ENCODE results near the gene IZUMO1R. TPM values are rescaled to one million over a fixed set of nuclear protein-coding genes. Genes with fewer than 3 reads are reported as not detected.
"Not testable (repeated sequence)": the region's sequence is repeated elsewhere in the genome, so short reads cannot be mapped to it uniquely, and the experiment has no call there.

IZUMO1R gene
- total RNA-seq (ENCODE audit: insufficient read depth, low replicate concordance), result not detected

DNA sequence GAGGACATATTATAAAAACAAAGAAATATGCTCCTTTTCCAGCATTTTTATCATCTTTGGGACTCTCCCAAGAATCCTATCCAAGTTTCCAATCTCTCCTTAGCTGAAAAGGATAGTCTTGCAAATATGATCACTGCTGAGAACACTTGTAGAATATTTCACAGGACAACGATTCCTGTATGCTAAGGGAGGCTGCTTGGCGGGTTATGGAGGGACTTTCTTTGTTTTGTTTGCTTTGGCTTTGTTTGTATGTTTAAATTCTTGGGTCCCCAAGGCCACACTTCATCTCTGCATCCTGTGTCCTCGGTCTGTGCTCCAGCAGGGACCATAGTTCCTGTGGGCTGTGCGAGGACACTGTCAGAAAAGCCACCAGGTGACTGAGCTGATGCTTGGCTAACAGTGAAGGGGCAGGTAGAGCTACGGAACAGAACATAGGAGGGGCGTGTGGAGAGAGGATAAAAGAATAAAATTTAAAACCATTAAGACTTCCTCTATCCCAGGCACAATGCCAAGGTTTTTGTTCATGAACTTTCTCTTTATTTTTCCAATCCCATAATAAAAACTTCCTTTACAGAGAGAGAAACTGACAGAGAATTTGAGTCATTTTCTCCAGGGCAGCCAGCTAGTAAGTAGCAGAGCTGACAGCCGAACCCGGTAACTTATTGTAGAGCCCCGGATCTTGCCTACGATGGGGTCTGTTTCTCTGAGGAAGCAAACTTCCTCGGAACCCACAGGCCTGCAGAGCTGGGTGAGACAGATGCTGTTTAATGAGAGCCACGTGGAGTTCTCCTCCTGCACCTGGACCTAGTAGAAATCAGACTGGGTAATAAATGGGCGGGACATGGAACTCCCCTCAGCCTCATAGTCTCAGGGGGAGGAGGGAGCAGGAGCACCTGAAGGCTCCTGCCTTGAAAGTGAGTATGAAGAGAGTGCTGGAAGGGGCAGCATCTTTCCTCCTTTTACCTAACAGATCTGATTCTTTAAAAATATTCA lies at the start of gene IZUMO1R:
TSS of gene IZUMO1R (plus strand) at position 615 of the 993 bp plus-strand sequence. CDS start 1,057 bp downstream, outside the sequence.
- DNase-seq (ENCODE audit: low spot score), result peak; percentile 35

DNA sequence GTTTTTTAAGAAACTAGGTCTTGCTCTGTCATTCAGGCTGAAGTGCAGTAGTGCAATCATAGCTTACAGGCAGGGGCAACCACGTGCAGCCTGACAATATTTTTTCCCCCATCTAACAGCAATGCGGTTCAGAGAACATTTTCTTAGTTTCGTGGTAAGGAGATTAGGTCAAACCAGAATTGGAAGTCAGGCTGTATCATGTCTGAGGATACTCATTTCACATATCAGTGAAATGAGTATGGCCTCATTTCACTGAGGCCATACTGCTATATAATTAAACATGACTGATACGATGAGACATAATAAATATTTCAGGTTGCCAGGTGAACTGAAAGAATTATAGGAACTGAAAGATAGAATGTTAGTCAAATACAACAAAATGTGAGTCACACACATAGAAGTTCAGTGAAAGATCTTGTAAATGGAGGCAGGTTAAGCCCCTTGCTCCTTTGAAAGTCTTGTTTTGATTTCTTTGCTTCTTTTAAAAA lies 32.5 kb upstream of the IZUMO1R start:
- DNase-seq (ENCODE audit: low spot score), result no peak

DNA sequence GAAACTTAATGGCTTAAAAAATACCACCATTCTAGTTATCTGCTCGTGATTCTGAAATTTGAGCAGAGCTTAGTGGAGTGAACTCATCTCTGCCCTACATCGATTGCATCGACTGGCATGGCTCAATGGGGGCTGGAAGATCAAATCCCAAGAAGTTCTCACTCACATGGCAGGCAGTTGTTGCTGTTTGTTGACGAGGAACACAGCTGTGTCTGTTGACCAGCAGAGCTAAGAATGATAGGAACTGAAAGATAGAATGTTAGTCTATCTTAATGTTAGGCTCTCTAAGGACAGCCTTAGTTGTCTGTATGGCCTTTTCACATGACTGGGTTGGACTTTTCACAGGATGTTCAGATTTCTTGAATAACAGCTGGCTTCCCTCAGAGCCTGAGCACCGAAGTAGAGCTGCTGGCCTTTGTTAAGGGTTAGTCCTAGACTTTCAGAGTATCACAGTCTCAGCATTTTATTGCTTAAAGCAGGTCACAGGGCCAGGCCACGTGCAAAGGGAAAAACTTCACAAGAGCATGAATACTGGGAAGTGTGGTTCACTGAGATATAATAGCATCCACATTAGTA lies 31.6 kb upstream of the IZUMO1R start:
- peak; percentile 25 for DNase-seq (ENCODE audit: low spot score)

GRCh38 chr11:94275961-94276360 lies 28.4 kb upstream of the IZUMO1R start:
- no peak for DNase-seq (ENCODE audit: low spot score)

- DNase-seq (ENCODE audit: low spot score), result no peak
These were observed 27.4 kb upstream of the IZUMO1R start for GRCh38 chr11:94276943-94277342.

GRCh38 chr11:94278207-94278606 lies 26.2 kb upstream of the IZUMO1R start:
- DNase-seq (ENCODE audit: low spot score), result not testable (repeated sequence)

DNA sequence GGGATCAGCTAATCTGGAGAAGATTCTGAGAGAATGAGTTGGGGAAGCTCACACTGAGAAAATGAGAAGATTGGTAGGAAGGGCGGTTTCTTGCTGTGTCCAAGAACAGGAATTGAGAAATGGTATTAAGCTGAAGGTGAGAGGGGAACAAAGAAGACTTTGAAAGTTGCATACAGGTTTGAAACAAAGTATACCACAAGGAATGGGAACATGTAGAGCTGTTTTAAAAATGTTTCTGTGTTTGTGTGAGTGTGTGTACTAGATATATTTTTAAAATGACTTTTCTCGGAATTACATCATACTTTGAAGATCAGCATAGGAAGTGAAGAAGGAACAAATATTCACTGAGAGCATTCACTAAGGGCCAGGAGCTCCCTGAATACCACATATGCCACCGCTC lies 24.4 kb upstream of the IZUMO1R start:
- no peak for DNase-seq (ENCODE audit: low spot score)

DNA sequence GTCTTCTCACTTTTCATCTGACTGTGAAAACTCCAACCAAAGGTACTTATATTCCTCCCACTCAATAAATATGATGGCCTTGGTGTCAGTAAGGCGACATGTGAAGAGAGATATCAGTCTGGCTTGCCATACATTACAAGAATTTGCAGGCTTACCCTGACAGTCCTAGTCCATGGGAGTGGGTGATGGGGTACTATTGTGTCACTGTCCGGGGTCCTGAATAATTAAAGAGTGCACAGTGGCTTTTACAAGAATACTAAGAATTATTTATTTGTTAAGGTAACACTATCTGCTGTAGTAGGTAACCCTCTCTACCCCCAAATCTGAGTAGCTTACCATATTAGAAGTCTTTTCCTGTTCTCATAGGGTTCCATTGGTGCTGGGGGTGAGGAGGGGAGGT lies 23.1 kb upstream of the IZUMO1R start:
- no peak for DNase-seq (ENCODE audit: low spot score)

DNA sequence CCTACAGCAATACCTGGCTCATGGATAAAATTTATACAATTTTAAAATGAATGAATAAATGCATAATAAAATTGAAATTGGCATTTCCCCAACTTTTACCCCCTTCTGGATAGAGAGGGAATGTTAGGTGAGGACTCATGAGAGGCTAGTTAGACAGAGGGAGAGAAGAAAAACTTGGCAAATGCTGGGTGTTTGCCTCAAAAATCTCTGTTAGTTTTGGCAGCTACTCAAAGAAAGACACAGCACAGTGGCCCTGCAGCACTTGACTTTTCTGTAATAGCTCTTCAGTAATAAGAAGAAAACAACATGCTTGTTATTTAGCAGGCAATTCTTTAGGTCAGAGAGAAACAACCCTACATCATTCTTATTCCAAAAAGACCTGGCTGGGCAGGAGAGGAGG lies 20.7 kb upstream of the IZUMO1R start:
- no peak for DNase-seq (ENCODE audit: low spot score)

DNA sequence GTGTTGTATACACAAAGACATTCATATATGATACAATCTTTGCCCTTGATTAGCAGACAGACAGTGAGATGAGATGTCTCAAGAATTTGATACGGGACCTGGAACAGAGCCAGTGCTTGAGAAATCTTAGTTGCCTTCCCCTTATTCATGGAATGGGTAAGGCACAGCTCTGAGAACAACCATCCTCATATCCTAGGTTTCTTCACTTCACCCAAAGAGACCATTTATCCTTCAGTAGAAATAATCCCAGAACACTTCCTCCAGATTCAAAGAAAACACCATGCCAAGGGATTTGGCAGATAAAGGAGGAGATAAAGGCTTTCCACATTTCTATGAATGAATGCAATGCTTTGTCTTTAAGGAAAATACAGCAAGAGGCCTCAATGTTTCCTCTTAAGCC lies 8.8 kb upstream of the IZUMO1R start:
- no peak for DNase-seq (ENCODE audit: low spot score)

GRCh38 chr11:94297985-94298576 lies 6.3 kb upstream of the IZUMO1R start:
- DNase-seq (ENCODE audit: low spot score), result no peak

DNA sequence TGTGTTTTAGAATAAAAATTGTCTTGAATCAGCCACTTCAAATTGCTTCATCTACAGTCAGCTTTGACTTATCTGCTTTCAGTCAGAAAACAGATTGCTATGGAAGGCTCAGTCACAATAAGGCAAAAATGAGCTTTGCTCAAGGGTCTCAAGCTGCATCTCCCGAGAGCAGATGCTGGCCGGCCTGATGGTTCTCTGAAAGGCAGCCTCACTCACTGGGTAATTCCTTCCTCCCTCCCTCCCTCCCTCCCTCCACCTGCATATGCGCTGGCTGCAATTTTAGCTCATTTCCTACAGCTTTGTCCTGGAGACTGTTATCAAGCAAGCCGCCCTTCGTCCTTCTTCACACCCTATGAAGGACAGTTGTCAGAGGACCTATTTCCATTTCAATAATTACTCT lies 1.6 kb upstream of the IZUMO1R start:
- no peak for DNase-seq (ENCODE audit: low spot score)

- DNase-seq (ENCODE audit: low spot score), result peak; percentile 12
These were observed 766 bp downstream of the IZUMO1R start for GRCh38 chr11:94305146-94305545.

DNA sequence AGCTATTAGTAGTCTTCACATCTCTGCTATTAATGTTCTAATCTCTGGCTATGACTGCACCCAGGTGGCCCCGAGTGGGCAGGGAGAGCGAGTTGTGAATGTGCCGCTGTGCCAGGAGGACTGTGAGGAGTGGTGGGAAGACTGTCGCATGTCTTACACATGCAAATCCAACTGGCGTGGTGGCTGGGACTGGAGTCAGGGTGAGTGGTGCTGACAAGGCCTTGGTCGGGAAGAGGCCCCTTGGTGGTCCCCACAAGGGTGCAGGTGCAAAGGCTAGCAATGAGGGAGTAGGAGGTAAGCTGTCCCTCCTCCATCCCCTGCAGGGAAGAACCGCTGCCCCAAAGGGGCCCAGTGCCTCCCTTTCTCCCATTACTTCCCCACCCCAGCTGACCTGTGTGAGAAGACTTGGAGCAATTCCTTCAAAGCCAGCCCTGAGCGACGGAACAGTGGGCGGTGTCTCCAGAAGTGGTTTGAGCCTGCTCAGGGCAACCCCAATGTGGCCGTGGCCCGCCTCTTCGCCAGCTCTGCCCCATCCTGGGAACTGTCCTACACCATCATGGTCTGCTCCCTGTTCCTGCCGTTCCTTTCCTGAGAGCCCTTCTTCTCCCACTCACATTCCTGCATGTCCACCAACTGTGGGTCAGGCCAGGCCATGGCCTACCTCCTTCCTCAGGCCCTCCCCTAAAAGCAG lies 2.9 kb downstream of the IZUMO1R start:
- no peak for DNase-seq (ENCODE audit: low spot score)

DNA sequence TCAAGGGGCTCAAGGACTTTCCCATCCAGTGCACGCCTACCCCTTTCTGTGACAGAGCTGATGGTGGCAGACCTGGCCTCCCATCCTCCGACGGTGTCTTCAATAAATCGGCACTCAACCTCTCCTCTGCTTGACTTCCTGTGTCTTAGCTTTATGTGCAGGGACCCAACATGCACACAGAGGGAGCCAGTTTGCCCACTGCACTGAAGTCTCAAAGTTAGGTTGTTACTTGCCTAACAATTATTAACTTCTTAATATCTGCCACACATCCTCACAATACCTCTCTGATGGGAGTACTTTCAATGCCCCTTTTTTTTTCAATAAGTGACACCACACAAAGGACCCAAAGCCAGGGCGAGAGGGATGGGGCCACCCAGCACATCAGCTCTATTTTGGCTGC lies 3.6 kb downstream of the IZUMO1R start:
- DNase-seq (ENCODE audit: low spot score), result no peak

DNA sequence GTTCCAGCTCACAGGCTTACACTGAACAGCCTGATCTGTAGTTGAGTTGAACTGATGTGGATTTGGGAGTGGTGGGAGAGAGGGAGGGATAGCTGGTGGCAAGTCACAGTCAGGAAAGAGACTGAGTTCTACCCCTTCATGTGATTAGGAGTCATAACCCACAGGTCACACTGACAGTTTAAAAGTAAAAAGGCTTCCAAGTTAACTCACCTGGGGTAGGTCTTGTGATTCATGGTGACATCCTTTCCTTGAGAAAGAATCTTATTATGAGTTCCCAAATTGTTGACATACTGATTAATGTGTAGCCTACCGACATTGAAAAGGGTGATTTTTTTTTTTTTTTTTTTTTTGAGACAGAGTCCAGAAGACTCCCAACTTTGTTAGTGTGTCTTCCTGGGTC lies 5.4 kb downstream of the IZUMO1R start:
- no peak for DNase-seq (ENCODE audit: low spot score)

DNA sequence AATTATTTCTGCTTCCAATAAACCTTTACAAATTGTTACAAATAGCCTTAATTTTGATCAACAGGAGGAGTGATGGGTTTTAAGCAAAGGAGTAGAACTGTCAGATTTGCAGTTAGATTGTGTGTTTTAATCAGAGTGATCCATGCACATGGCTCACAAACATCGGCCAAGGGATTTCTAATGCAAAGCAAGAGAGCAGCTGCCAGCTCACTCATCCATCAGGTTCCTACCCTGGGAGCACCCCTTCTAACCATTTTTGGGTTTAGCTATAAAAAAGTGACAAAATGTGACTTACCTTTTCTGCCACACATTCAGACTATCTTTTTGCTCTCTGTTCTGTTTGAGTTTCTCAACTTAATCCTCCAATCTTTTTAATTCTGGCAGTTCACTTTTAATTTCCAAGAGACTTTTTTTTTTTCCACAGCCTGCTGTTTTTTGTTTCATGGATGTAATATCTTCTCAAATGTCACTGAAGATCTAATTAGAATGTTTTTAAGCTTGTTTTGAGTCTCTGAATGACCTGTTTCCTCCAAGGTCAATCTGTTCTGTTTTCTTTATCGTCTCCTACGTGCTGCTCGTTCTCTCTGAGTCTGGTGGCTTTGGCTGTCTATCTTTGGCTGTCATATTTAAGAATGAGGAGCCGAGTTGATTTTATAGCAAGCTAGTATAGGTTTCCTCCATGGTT lies 6.0 kb downstream of the IZUMO1R start:
- no peak for DNase-seq (ENCODE audit: low spot score)

- no peak for DNase-seq (ENCODE audit: low spot score)
These were observed 8.0 kb downstream of the IZUMO1R start for GRCh38 chr11:94312339-94312738.

DNA sequence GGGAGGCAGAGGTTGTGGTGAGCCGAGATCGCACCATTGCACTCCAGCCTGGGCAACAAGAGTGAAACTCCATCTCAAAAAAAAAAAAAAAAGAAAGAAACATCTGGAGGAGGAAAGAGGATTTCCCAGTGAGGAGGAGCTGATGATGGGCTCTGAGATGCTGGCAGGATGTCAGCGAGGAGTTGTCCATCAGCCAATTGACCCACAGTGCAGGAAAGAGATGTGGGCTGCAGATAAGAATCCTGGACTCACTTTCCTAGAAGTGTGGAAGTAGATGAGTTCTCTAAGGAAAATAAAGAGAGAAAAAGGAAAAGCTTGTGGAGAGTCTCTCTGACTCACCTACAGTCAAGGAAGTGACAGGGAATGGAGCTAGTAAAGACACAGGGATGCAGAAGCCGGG lies 9.7 kb downstream of the IZUMO1R start:
- no peak for DNase-seq (ENCODE audit: low spot score)

- peak; percentile 78 for DNase-seq (ENCODE audit: low spot score)
These were observed 11.3 kb downstream of the IZUMO1R start for GRCh38 chr11:94315664-94316063.

- DNase-seq (ENCODE audit: low spot score), result no peak
These were observed 18.1 kb downstream of the IZUMO1R start for GRCh38 chr11:94322501-94322900.
